DMS 273 (cell line): ENCODE data around the gene TRIM33.
"Not testable (repeated sequence)": the region's sequence is repeated elsewhere in the genome, so short reads cannot be mapped to it uniquely, and the experiment has no call there.

Experiments used
- DNase-seq: peaks from one replicate; lab custom pipeline; 2025; ENCODE audit not compliant: unreplicated experiment; lab: John Stamatoyannopoulos, UW

Gene TRIM33

GRCh38 chr1:114510274-114511031, 550 bp downstream of the TRIM33 start:
- peak; percentile 78 for DNase-seq

GRCh38 chr1:114509596-114510273, 1.3 kb downstream of the TRIM33 start:
- DNase-seq = no peak

- no peak for DNase-seq
These were observed 2.6 kb downstream of the TRIM33 start for GRCh38 chr1:114508386-114508898.

GRCh38 chr1:114507513-114507912, 3.5 kb downstream of the TRIM33 start:
- DNase-seq = no peak

- DNase-seq = no peak
These were observed 5.8 kb downstream of the TRIM33 start for GRCh38 chr1:114505148-114505561.

- no peak for DNase-seq
These were observed 7.0 kb downstream of the TRIM33 start for GRCh38 chr1:114503916-114504422.

GRCh38 chr1:114502080-114502479, 8.9 kb downstream of the TRIM33 start:
- no peak for DNase-seq

GRCh38 chr1:114499478-114499877, 11.5 kb downstream of the TRIM33 start:
- DNase-seq = no peak

GRCh38 chr1:114496089-114496488, 14.9 kb downstream of the TRIM33 start:
- no peak for DNase-seq

GRCh38 chr1:114495486-114495885, 15.5 kb downstream of the TRIM33 start:
- no peak for DNase-seq

- no peak for DNase-seq
These were observed 18.0 kb downstream of the TRIM33 start for GRCh38 chr1:114492978-114493377.

GRCh38 chr1:114490274-114490693, 20.7 kb downstream of the TRIM33 start:
- peak; percentile 22 for DNase-seq

- no peak for DNase-seq
These were observed 22.3 kb downstream of the TRIM33 start for GRCh38 chr1:114488739-114489138.

- no peak for DNase-seq
These were observed 25.7 kb downstream of the TRIM33 start for GRCh38 chr1:114485286-114485685.

- DNase-seq = no peak
These were observed 28.4 kb downstream of the TRIM33 start for GRCh38 chr1:114482585-114482984.

GRCh38 chr1:114479636-114480035, 31.4 kb downstream of the TRIM33 start:
- DNase-seq = not testable (repeated sequence)

GRCh38 chr1:114479134-114479533, 31.9 kb downstream of the TRIM33 start:
- DNase-seq = no peak

GRCh38 chr1:114473796-114474195, 37.2 kb downstream of the TRIM33 start:
- DNase-seq = no peak

GRCh38 chr1:114472408-114472807, 38.6 kb downstream of the TRIM33 start:
- no peak for DNase-seq

GRCh38 chr1:114470681-114471080, 40.3 kb downstream of the TRIM33 start:
- DNase-seq = no peak

- no peak for DNase-seq
These were observed 42.1 kb downstream of the TRIM33 start for GRCh38 chr1:114468710-114469468.
